ENCODE results near the gene ADAMTS8.

ADAMTS8 gene

DNA sequence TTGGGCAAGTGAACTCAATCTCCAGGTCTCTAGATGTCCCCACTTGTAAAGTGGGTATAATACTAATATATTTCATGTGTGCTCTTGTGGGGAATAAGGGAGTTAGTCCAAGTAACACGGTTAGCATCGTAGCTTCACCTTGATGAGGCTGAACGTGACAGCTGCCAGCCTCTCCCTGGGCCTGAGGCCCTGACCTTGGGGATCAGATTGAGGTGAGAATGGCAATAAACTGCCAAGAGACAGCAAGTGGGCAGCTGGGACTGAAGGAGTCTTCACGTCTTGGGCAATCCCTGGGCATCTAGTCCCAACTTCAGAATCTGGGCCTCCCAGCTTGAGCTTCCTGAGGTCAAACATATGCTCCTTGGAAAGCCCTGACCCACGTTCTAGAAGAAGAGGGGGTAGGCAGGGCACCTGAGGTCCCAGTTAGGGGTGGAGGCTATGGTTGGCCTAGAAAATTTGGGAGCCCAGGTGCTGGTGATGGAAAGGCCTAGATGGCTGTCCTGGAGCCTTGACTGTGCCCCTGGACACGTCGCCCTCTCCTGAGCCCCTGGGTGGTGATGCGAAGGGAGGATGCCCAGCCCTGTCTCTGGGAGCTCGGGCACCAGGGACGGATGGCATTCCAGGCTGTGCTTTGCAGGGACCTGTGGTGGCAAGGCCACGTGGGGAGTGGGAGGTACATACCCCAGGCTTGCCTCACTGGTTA is 43.5 kb upstream of the ADAMTS8 start:
- no peak overlapping the region for H3K9ac ChIP-seq (ENCODE audit: low read depth, low read length)
- no peaks in the 10 kb centered on the region for H3K9me3 ChIP-seq (replicated peaks; ENCODE audit: low read length)
- H3K4me2 ChIP-seq (ENCODE audit: low read length), result no peak overlapping the region
- peaks cover 13% of the 10 kb centered on the region for H3K4me1 ChIP-seq (ENCODE audit: control insufficient read depth, insufficient read depth, low read length)
- no peak overlapping the region for H3K4me3 ChIP-seq (ENCODE audit: low read length)
- no peaks in the 10 kb centered on the region for H3K27me3 ChIP-seq (ENCODE audit: control insufficient read depth, insufficient read depth, low read length)
- peaks cover 3% of the 10 kb centered on the region for H3K36me3 ChIP-seq (ENCODE audit: insufficient read depth, low read length)

DNA sequence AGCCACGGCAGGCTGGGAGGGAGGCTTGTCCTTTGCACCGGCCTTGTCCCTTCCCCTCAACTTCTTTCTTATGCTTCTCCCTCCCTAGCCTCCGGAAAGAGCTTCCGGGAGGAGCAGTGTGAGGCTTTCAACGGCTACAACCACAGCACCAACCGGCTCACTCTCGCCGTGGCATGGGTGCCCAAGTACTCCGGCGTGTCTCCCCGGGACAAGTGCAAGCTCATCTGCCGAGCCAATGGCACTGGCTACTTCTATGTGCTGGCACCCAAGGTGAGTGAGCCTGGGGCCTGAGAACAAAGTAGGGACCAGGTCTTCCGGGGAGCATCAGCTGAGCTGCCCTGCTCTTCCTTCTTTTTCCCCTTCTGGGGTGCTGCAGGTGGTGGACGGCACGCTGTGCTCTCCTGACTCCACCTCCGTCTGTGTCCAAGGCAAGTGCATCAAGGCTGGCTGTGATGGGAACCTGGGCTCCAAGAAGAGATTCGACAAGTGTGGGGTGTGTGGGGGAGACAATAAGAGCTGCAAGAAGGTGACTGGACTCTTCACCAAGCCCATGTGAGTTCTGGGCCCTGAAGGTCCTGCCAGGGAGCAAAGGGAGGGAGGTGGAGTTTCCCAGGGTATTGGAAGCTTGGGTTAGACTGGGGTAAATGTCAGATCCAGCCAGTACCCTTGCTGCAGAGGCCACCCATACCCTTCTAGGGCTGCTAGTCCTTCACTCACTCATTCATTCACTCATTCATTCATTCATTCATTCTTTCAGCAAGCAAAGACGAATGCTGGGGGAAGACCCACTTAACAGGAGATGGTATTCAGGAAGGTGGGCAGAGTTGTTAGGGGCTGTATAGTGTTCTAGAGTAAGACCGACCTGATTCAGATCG is 42.7 kb upstream of the ADAMTS8 start:
- Histone ChIP-seq H3K4me1 (ENCODE audit: control insufficient read depth, insufficient read depth, low read length) (peaks cover 7% of the 10 kb centered on the region), H3K4me2 (ENCODE audit: low read length) (no peak overlapping the region), H3K9ac (ENCODE audit: low read depth, low read length) (no peak overlapping the region), H3K27me3 (ENCODE audit: control insufficient read depth, insufficient read depth, low read length) (no peaks in the 10 kb centered on the region), H3K9me3 (replicated peaks; ENCODE audit: low read length) (no peaks in the 10 kb centered on the region), H3K36me3 (ENCODE audit: insufficient read depth, low read length) (peaks cover 3% of the 10 kb centered on the region), H3K4me3 (ENCODE audit: low read length) (no peak overlapping the region)

DNA sequence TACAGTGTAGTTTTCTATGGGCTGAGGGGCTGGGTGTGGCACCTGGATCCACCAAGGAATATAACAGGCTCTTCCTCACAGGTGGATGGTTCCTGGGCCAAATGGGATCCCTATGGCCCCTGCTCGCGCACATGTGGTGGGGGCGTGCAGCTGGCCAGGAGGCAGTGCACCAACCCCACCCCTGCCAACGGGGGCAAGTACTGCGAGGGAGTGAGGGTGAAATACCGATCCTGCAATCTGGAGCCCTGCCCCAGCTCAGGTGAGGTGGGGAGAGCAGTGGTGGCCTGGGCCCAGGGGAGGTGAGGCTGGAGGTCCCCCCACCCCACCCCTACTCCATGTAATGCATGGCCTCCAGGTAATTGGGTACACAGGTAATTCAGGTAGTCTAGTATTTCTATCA is 40.8 kb upstream of the ADAMTS8 start:
- H3K4me3 ChIP-seq (ENCODE audit: low read length), result no peak overlapping the region
- H3K4me2 ChIP-seq (ENCODE audit: low read length), result no peak overlapping the region
- H3K9ac ChIP-seq (ENCODE audit: low read depth, low read length), result no peak overlapping the region

DNA sequence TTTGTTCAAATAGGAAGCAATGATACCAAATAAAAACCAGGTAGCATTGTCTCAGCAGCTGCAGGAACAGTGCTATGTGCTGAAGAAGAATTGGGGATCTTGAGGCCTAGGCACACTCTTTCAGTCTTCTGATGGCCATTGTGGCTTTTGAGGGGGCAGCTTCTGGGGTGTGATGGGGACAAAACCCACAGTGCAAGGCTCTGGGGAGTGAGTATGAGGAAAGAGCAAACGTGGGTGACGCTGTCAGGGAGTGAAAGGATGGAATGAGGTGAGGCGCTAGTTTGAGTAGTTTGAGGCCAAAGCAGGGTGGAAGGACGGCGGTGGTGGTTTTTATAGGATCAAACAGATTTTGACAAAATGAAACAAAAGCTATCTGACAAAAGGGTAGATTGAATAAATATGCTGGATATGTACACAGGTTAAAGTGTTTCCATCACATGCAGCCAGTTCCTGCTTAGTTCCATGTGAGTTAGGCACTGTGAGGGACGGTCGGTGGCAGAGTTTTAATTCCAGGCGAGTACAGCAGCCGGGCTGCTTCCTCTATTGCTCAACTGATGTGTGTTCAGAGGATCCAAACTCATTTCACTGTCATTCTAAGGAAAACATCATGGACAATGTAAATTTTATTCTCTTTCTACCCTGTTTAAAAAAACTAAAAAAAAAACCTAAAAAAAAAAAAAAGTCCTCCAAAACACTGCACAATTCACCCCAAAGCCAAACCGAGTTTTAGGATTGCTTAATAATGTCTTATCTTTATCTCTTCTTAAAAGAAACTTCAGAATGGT is 38.9 kb upstream of the ADAMTS8 start:
- Histone ChIP-seq H3K9me3 (replicated peaks; ENCODE audit: low read length) (no peaks in the 10 kb centered on the region), H3K4me2 (ENCODE audit: low read length) (no peak overlapping the region), H3K27me3 (ENCODE audit: control insufficient read depth, insufficient read depth, low read length) (peaks cover 10% of the 10 kb centered on the region), H3K36me3 (ENCODE audit: insufficient read depth, low read length) (peaks cover 3% of the 10 kb centered on the region), H3K9ac (ENCODE audit: low read depth, low read length) (no peak overlapping the region), H3K4me1 (ENCODE audit: control insufficient read depth, insufficient read depth, low read length) (no peaks in the 10 kb centered on the region), H3K4me3 (ENCODE audit: low read length) (no peak overlapping the region)

More for the DNA sequence above, 40.8 kb upstream of the ADAMTS8 start:
- H3K9me3 ChIP-seq (replicated peaks; ENCODE audit: low read length), result no peaks in the 10 kb centered on the region
- H3K4me1 ChIP-seq (ENCODE audit: control insufficient read depth, insufficient read depth, low read length), result no peaks in the 10 kb centered on the region
- no peaks in the 10 kb centered on the region for H3K27me3 ChIP-seq (ENCODE audit: control insufficient read depth, insufficient read depth, low read length)
- H3K36me3 ChIP-seq (ENCODE audit: insufficient read depth, low read length), result peaks cover 3% of the 10 kb centered on the region

DNA sequence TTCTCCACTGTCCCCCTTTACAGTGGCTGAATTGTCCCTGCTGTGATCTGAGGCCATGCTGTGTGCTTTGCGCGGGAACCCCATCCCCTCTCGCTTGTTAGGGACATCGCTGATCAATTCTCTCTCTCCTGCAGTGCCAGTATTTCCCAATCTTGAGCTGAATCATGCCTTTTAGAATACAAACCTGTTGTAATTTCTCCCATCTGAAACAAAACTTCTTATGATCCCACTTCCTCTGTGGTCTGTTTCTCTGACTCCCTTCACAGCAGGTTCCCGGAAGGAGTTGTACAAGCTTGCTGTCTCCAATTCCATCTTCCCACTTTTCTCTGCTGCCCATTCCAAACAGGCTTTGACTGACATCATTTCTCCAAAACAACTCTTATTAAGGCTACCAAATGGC is 36.9 kb upstream of the ADAMTS8 start:
- no peak overlapping the region for H3K4me2 ChIP-seq (ENCODE audit: low read length)
- H3K9ac ChIP-seq (ENCODE audit: low read depth, low read length), result no peak overlapping the region
- H3K4me1 ChIP-seq (ENCODE audit: control insufficient read depth, insufficient read depth, low read length), result no peaks in the 10 kb centered on the region
- peaks cover 28% of the 10 kb centered on the region for H3K27me3 ChIP-seq (ENCODE audit: control insufficient read depth, insufficient read depth, low read length)
- no peak overlapping the region for H3K4me3 ChIP-seq (ENCODE audit: low read length)
- no peaks in the 10 kb centered on the region for H3K9me3 ChIP-seq (replicated peaks; ENCODE audit: low read length)
- no peaks in the 10 kb centered on the region for H3K36me3 ChIP-seq (ENCODE audit: insufficient read depth, low read length)

DNA sequence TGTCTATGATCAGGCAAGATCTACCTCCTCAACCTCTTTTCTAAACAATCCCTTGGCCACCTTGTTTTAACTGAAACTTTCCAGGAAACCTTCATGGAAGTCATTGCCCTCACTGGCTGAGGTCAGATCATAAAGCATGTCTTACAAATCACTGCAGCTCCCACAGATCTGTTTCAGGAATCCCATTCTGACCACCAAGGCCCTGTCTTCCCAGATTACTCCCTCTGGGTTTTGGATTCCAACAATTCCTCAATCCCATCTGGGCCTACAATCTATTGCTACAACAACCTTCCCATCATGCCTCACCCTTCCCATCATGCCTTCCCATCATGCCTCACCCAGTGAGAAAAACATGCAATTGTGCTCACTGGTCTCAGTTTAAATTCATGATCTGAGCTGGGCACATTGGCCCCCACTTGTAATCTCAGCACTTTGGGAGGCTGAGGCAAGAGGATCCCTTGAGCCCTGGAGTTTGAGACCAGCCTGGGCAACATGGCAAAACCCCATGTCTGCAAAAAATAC is 35.9 kb upstream of the ADAMTS8 start:
- peaks cover 31% of the 10 kb centered on the region for H3K27me3 ChIP-seq (ENCODE audit: control insufficient read depth, insufficient read depth, low read length)
- no peak overlapping the region for H3K4me3 ChIP-seq (ENCODE audit: low read length)
- H3K9me3 ChIP-seq (replicated peaks; ENCODE audit: low read length), result no peaks in the 10 kb centered on the region
- no peak overlapping the region for H3K9ac ChIP-seq (ENCODE audit: low read depth, low read length)
- H3K36me3 ChIP-seq (ENCODE audit: insufficient read depth, low read length), result no peaks in the 10 kb centered on the region
- H3K4me1 ChIP-seq (ENCODE audit: control insufficient read depth, insufficient read depth, low read length), result no peaks in the 10 kb centered on the region
- H3K4me2 ChIP-seq (ENCODE audit: low read length), result no peak overlapping the region

DNA sequence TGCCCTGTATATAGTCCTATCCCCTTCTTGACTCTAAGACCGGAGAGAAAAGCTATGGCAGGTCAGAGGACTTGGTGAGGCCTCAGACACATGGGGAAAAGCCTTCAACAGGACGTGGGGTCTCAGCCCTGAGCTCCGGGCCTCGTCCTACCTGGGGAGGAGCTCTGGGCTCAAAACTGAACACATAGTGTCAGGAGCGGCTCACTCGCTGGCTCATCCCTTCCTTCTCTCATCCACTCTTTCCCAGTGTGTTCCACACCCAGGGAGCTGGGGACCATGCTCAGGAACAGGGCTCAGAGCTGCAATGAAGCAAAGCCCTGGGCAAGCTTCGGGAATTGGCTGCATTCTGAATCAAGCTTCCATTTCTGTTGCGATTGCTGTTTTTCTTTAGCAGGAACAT is 34.5 kb upstream of the ADAMTS8 start:
- no peaks in the 10 kb centered on the region for H3K36me3 ChIP-seq (ENCODE audit: insufficient read depth, low read length)
- H3K9me3 ChIP-seq (replicated peaks; ENCODE audit: low read length), result no peaks in the 10 kb centered on the region
- no peak overlapping the region for H3K9ac ChIP-seq (ENCODE audit: low read depth, low read length)
- H3K4me2 ChIP-seq (ENCODE audit: low read length), result no peak overlapping the region
- no peak overlapping the region for H3K4me3 ChIP-seq (ENCODE audit: low read length)
- H3K4me1 ChIP-seq (ENCODE audit: control insufficient read depth, insufficient read depth, low read length), result peaks cover 4% of the 10 kb centered on the region
- H3K27me3 ChIP-seq (ENCODE audit: control insufficient read depth, insufficient read depth, low read length), result peaks cover 37% of the 10 kb centered on the region

DNA sequence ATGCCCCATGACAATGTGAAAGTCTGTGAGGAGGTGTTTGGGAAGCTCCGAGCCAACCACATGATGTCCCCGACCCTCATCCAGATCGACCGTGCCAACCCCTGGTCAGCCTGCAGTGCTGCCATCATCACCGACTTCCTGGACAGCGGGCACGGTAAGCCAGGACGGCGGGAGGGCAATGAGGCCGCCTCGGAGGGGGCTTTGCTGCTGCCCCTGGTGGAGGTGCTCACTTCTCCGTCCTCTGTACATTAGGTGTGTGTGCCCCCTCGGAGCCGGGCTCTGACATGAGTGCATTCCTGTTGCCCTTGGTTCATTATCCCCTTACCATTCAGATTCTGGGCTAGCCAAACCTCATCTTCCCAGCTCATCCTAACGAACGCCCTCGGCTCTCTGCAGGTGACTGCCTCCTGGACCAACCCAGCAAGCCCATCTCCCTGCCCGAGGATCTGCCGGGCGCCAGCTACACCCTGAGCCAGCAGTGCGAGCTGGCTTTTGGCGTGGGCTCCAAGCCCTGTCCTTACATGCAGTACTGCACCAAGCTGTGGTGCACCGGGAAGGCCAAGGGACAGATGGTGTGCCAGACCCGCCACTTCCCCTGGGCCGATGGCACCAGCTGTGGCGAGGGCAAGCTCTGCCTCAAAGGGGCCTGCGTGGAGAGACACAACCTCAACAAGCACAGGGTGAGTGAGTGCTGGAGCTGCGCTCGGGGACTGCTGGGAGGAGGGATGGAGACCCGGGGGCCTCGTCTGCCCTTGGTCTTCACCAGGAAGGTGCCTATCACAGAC is 33.9 kb upstream of the ADAMTS8 start:
- no peak overlapping the region for H3K4me3 ChIP-seq (ENCODE audit: low read length)
- peaks cover 9% of the 10 kb centered on the region for H3K4me1 ChIP-seq (ENCODE audit: control insufficient read depth, insufficient read depth, low read length)
- H3K9me3 ChIP-seq (replicated peaks; ENCODE audit: low read length), result no peaks in the 10 kb centered on the region
- H3K27me3 ChIP-seq (ENCODE audit: control insufficient read depth, insufficient read depth, low read length), result peaks cover 39% of the 10 kb centered on the region
- H3K36me3 ChIP-seq (ENCODE audit: insufficient read depth, low read length), result no peaks in the 10 kb centered on the region
- no peak overlapping the region for H3K9ac ChIP-seq (ENCODE audit: low read depth, low read length)
- no peak overlapping the region for H3K4me2 ChIP-seq (ENCODE audit: low read length)

DNA sequence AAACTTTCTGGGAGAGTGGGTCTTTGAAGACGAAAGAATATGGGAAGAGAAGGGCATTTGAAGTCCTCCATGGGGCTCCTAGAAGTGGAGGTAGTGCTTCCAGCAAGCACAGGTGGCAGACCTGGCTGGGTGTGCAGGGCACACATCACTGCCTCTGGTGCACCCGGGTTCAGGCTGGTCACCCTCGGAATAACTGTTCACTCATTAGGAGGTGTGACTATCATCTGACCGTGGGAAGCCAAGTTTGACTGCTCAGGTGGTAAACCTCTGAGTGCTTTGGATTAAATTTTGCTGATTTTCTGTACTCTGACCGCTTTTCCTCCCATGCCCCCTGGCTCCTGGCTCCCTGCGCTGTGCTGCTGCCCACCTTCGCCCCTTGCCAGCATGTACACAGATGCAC is 31.1 kb upstream of the ADAMTS8 start:
- H3K4me1 ChIP-seq (ENCODE audit: control insufficient read depth, insufficient read depth, low read length), result peaks cover 12% of the 10 kb centered on the region
- H3K9me3 ChIP-seq (replicated peaks; ENCODE audit: low read length), result no peaks in the 10 kb centered on the region
- H3K36me3 ChIP-seq (ENCODE audit: insufficient read depth, low read length), result no peaks in the 10 kb centered on the region
- no peak overlapping the region for H3K4me2 ChIP-seq (ENCODE audit: low read length)
- no peak overlapping the region for H3K9ac ChIP-seq (ENCODE audit: low read depth, low read length)
- H3K4me3 ChIP-seq (ENCODE audit: low read length), result no peak overlapping the region
- peaks cover 42% of the 10 kb centered on the region for H3K27me3 ChIP-seq (ENCODE audit: control insufficient read depth, insufficient read depth, low read length)

DNA sequence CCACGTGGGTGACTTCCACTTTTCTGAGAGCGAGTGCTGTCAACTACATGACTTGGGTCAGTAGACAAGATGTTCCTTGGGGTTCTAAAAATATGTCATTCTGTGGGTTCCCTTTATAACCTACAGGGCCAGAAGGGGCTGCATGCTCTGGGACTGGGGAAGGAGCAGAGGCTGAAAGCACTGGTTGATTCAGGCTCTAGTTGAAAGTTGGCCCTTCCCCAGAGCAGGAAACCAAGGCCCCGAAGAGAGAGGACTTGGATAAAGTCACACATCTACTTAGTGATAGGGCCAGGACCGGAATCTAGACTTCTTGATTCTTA is 30.0 kb upstream of the ADAMTS8 start:
- H3K4me3 ChIP-seq (ENCODE audit: low read length), result no peak overlapping the region
- H3K36me3 ChIP-seq (ENCODE audit: insufficient read depth, low read length), result no peaks in the 10 kb centered on the region
- H3K9me3 ChIP-seq (replicated peaks; ENCODE audit: low read length), result no peaks in the 10 kb centered on the region
- no peak overlapping the region for H3K9ac ChIP-seq (ENCODE audit: low read depth, low read length)
- H3K4me2 ChIP-seq (ENCODE audit: low read length), result no peak overlapping the region
- H3K4me1 ChIP-seq (ENCODE audit: control insufficient read depth, insufficient read depth, low read length), result peaks cover 14% of the 10 kb centered on the region
- peaks cover 46% of the 10 kb centered on the region for H3K27me3 ChIP-seq (ENCODE audit: control insufficient read depth, insufficient read depth, low read length)
